ENCODE measurements around the gene MAD2L1. TPM values are rescaled to one million over a fixed set of nuclear protein-coding genes. Genes with fewer than 3 reads are reported as not detected.
"Not testable (repeated sequence)": the region's sequence is repeated elsewhere in the genome, so short reads cannot be mapped to it uniquely, and the experiment has no call there.

MAD2L1 gene
- total RNA-seq, result 10 to 100 TPM; 49.3 to 51.7 TPM

DNA sequence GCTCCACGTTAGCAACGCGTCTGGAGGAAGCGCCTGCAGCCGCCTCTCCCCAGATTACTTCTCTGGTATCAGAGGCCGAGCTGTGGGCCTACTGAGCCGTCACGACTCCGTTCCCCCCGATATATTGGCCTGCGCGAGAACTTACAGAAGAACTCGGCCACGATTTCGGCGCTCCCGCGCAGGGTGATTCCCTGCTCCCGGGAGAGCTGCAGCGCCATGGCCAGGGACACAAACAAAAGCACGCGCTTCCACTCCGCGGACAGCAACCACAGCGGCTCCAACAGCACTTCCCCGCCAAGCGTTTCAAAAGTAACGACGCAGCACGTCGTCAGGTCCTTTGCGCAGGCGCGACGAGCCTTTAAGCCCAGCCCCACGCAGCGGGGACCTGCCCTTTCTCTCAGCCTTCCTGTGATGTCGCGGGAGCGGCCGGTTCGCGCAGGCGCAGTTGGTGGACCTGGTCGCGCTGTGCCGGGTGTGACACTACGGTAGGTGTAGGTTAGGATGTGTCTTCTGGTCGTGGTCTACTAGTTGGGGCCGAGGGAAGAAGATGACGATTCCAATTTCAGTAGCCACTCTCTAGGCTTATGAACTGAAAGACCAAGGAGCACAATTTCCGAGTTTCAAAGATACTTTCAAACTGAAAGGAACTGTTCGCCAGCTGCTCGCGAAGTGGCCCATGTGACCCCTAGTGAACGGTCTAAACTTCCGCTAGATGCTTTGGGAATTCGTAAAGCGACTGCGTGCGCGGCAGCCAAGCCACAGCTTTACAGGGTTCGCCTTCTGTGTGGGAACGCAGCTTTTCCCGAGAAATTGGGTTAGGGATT, at the start of gene MAD2L1:
TSS of gene MAD2L1 (minus strand) at position 332 of the 824 bp plus-strand sequence. CDS start at position 218, 114 bp downstream.
- H3K4me3 Mint-ChIP-seq, result peak within 1 kb of the TSS; percentile 99

DNA sequence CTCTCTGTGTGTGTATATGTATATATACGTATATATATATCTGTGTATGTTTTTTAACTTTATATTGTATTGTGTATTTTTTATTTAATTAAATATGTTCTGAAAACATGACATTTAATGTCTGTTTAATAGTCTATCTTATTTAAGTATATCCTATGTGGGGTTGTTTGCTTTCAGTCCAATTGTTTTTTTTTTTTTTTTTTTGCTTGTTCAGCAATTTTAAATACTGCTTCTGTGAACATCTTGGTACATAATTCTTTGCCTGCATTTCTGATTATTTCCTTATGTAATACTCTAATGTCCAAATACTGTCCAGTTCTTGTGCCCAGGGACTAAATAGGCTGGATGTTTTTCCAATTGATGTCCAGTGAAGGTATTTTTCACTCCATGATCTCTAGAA, 45.1 kb upstream of the MAD2L1 start:
- Mint-ChIP-seq H3K27me3 (no peaks in the 10 kb centered on the region), H3K9me3 (peaks cover 2% of the 10 kb centered on the region), H3K4me1 (no peaks in the 10 kb centered on the region), H3K4me3 (no peak overlapping the region), H3K36me3 (peaks cover 1% of the 10 kb centered on the region), H3K27ac (no peak overlapping the region)
- ATAC-seq (ENCODE audit: low read depth) (no peak), DNase-seq (no peak)
- POLR2A ChIA-PET, result no interaction called here

More for the DNA sequence above, at the start of gene MAD2L1:
- Mint-ChIP-seq H3K36me3 (peaks cover 28% of the 10 kb centered on the region), H3K27ac (peak within 1 kb of the TSS; percentile 99), H3K9me3 (no peaks in the 10 kb centered on the region), H3K27me3 (no peaks in the 10 kb centered on the region), H3K4me1 (peaks cover 47% of the 10 kb centered on the region)
- ATAC-seq (ENCODE audit: low read depth), result peak; percentile 94
- DNase-seq, result peak; percentile 97
- POLR2A ChIA-PET, result interaction anchor here (0.6 to 1.5 kb wide), 7 partner anchors 9 to 1156 kb away, joined by 3 to 5 read pairs (median 3); partner anchors contain the start of gene PDE5A

DNA sequence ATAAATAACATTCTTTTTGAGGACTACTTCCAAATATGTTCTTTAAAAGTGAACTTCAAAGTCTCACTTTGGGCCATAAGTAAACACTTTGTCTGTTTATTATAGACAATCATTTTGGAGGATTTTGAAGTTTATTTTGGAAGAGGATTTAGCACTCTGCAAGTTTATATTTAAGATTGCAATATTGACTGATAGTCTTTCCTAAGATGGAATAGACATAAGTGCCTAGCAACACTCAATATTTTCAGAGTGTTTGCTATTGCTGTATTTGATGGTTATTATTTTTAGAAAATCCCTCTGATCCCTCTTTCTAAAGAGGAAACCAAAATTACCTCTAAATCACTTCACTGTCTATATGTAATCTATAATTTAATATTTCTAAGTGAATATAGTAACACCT, 42.8 kb upstream of the MAD2L1 start:
- no peaks in the 10 kb centered on the region for H3K9me3 Mint-ChIP-seq
- no peak overlapping the region for H3K4me3 Mint-ChIP-seq
- no peaks in the 10 kb centered on the region for H3K36me3 Mint-ChIP-seq
- POLR2A ChIA-PET, result no interaction called here
- no peak for ATAC-seq (ENCODE audit: low read depth)
- DNase-seq, result no peak
- H3K4me1 Mint-ChIP-seq, result no peaks in the 10 kb centered on the region
- no peak overlapping the region for H3K27ac Mint-ChIP-seq
- H3K27me3 Mint-ChIP-seq, result no peaks in the 10 kb centered on the region

DNA sequence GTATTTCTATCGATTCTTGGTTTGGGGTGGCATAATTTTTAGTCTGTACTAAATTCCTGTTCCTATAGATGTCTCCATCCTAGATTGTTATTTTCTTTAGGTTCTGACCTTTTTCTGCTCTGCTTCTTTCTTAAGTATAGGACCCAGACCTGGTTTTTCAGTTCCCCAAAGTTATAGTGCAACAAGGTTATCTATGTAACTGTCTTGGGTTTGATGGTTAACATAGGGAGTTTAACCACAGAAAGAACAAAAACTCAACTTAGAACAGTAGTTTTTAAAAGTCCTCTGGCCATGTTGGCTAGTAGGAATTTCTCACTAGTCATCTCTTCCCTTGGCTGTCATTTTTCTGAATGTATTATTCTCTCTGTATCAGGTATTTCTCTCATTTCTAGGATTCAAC, 38.8 kb upstream of the MAD2L1 start:
- Mint-ChIP-seq H3K27ac (no peak overlapping the region), H3K4me3 (no peak overlapping the region), H3K36me3 (no peaks in the 10 kb centered on the region), H3K4me1 (no peaks in the 10 kb centered on the region), H3K9me3 (no peaks in the 10 kb centered on the region), H3K27me3 (no peaks in the 10 kb centered on the region)
- ATAC-seq (ENCODE audit: low read depth) (no peak), DNase-seq (no peak)
- POLR2A ChIA-PET, result no interaction called here

DNA sequence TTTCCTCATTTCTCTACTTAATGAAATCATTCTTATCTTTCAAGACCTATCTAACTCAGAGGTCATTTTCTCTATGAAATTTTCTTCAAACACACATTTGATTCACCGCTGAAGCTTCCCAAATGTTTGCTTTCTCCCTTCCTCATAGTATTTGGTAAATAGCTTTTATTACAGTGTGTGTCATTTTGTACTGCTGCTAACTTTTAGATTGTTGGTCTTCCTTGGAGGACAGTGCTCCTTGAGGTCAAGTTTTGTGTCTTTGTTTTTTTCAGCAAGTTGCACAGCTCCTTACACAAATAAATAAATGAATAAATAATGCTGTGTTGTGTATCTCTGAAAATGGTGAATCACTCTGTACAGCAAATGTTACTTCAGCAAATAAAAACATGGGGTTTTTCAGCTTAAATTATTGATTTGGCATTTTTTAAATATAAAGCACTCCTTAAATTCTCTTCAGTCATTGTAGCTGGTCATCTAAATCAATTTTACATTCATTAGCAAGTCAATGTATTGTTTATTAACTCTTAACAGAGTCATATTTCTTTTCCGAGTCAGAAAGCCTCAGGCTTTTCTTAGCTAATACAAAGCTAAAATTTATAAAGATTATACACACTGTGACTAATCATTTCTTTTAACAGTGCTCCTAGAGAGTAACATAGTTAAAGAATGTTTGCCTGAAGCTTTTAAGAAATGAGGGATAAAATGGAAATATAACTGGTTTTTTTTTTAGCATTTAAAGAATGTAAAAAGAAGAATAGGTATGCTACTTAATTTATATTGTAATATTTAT, 30.1 kb upstream of the MAD2L1 start:
- Mint-ChIP-seq H3K4me3 (no peak overlapping the region), H3K4me1 (peaks cover 4% of the 10 kb centered on the region), H3K9me3 (no peaks in the 10 kb centered on the region), H3K27me3 (peaks cover 5% of the 10 kb centered on the region), H3K36me3 (no peaks in the 10 kb centered on the region), H3K27ac (no peak overlapping the region)
- no peak for DNase-seq
- ATAC-seq (ENCODE audit: low read depth), result no peak
- POLR2A ChIA-PET, result no interaction called here

DNA sequence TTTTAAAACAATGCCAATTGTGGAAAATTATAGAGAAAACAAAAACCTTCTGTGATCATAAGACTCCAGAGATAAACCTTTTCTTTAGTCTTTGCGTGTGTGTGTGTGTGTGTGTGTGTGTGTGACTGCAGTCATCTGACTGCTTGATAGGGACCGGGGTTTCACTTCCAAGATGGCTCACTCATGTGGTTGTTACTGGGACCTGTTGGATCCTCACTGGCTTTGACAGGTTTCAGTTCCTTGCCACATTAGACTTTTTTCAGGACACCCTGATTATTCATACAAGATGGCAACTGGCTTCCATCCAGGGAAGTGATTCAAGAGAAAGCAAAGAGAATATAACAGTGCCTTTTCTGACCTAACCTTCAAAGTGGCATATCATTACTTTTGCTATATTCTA, 21.9 kb upstream of the MAD2L1 start:
- H3K4me1 Mint-ChIP-seq, result peaks cover 12% of the 10 kb centered on the region
- H3K27me3 Mint-ChIP-seq, result peaks cover 3% of the 10 kb centered on the region
- peaks cover 5% of the 10 kb centered on the region for H3K9me3 Mint-ChIP-seq
- H3K27ac Mint-ChIP-seq, result no peak overlapping the region
- H3K4me3 Mint-ChIP-seq, result no peak overlapping the region
- POLR2A ChIA-PET, result no interaction called here
- no peak for ATAC-seq (ENCODE audit: low read depth)
- H3K36me3 Mint-ChIP-seq, result peaks cover 3% of the 10 kb centered on the region
- DNase-seq, result no peak

DNA sequence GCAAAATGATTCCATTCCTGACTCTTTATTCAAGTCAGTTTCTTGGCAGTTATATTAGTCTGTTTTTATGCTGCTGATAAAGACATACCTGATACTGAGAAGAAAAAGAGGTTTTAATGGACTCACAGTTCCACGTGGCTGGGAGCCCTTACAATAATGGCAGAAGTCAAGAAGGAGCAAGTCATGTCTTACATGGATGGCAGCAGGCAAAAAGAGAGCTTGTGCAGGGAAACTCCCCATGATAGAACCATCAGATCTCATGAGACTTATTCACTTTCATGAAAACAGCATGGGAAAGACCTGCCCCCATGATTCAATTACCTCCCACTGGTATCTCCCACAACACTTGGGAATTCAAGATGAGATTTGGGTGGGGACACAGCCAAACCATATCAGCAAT, 21.4 kb upstream of the MAD2L1 start:
- H3K4me3 Mint-ChIP-seq; H3K36me3 Mint-ChIP-seq; H3K27me3 Mint-ChIP-seq; ATAC-seq (ENCODE audit: low read depth); DNase-seq; POLR2A ChIA-PET; H3K9me3 Mint-ChIP-seq; H3K27ac Mint-ChIP-seq: not testable (repeated sequence)
- H3K4me1 Mint-ChIP-seq, result peaks cover 12% of the 10 kb centered on the region

DNA sequence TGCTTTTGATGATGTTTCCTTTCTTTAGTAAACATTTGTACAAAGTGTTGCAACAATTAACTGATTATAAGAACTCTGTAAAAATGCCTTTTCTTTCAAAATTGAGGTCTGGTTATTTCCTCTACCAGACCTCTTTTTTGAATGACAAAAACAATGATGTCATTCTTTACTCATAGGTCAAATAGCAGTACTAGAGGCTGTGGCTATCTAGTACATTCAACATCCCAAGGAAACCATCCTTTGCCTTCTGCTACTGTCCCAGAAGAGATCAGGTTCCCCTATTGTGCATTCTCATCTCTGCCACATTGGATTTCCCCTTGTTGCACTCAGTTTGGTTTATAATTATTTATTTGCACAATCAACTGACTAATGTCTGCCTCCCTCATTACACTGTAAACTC, 19.1 kb upstream of the MAD2L1 start:
- DNase-seq, result no peak
- no peak overlapping the region for H3K27ac Mint-ChIP-seq
- H3K4me3 Mint-ChIP-seq, result no peak overlapping the region

DNA sequence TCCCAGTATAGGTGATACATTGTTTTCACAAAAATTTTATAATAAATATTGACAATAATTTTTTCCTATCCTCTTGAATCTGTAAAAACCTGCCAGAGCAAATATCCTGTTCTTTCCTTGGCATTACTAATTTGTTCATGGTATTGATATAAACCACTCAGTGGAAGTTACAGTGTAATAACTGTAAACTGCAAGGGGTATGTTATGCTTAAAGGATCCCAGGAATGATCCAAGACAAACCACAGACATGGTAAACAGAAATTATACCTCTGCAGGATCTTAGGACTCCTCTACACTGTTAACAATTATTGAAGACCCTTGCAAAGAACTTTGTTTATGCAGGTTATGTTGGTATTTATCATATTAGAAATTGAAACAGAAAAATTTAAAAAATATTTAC, 17.7 kb upstream of the MAD2L1 start:
- Mint-ChIP-seq H3K27me3 (peaks cover 3% of the 10 kb centered on the region), H3K4me3 (no peak overlapping the region), H3K36me3 (peaks cover 3% of the 10 kb centered on the region), H3K4me1 (no peaks in the 10 kb centered on the region), H3K9me3 (peaks cover 5% of the 10 kb centered on the region), H3K27ac (no peak overlapping the region)
- no peak for ATAC-seq (ENCODE audit: low read depth)
- no peak for DNase-seq
- POLR2A ChIA-PET, result no interaction called here

More for the DNA sequence above, 19.1 kb upstream of the MAD2L1 start:
- Mint-ChIP-seq H3K9me3 (peaks cover 5% of the 10 kb centered on the region), H3K27me3 (peaks cover 3% of the 10 kb centered on the region), H3K4me1 (no peaks in the 10 kb centered on the region), H3K36me3 (peaks cover 3% of the 10 kb centered on the region)
- POLR2A ChIA-PET, result no interaction called here
- ATAC-seq (ENCODE audit: low read depth), result no peak

DNA sequence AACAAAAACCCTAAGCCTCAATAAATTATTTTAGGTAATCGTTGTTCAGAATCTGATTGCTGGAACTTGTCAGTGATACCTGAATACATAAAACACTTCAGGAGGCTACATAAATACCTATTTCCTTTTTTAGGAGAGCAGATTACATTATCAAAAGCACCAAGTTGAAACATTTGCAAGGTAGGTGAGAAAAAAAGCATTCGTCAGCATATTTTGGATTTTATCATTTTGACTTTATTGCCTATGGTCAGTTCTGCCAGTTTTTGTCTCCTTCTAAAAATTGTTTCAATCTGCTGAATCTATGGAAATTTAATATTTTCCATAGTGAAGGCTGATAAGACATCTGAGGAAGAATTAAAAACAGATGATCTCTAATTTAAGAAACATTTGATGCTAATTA, 16.5 kb upstream of the MAD2L1 start:
- H3K9me3 Mint-ChIP-seq, result peaks cover 3% of the 10 kb centered on the region
- no peak overlapping the region for H3K4me3 Mint-ChIP-seq
- ATAC-seq (ENCODE audit: low read depth) (no peak), DNase-seq (no peak)
- peaks cover 3% of the 10 kb centered on the region for H3K27me3 Mint-ChIP-seq
- H3K4me1 Mint-ChIP-seq, result no peaks in the 10 kb centered on the region
- H3K27ac Mint-ChIP-seq, result no peak overlapping the region
- POLR2A ChIA-PET, result no interaction called here
- no peaks in the 10 kb centered on the region for H3K36me3 Mint-ChIP-seq

DNA sequence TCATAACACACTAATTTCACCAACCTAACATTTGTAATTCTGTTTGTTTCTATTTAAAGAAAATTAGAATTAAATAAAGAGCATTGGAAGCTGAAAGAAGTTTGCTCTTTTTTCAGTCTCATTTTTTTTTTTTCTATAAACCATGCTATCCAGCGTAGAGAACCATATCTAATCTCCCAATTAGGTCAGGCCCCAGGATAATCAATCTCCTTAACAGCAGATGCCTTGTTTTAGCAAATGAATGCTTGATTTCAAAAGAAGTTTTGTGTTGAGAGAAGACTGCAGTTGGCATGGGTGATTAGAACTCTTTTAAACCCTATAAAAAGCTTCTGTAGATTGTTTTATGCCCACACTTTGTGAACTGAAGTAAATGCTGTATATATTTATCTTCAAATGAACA, 15.6 kb upstream of the MAD2L1 start:
- H3K27ac Mint-ChIP-seq, result no peak overlapping the region
- no peaks in the 10 kb centered on the region for H3K36me3 Mint-ChIP-seq
- ATAC-seq (ENCODE audit: low read depth) (no peak), DNase-seq (no peak)
- H3K4me1 Mint-ChIP-seq, result no peaks in the 10 kb centered on the region
- no peaks in the 10 kb centered on the region for H3K9me3 Mint-ChIP-seq
- H3K4me3 Mint-ChIP-seq, result no peak overlapping the region
- POLR2A ChIA-PET, result no interaction called here
- peaks cover 3% of the 10 kb centered on the region for H3K27me3 Mint-ChIP-seq

DNA sequence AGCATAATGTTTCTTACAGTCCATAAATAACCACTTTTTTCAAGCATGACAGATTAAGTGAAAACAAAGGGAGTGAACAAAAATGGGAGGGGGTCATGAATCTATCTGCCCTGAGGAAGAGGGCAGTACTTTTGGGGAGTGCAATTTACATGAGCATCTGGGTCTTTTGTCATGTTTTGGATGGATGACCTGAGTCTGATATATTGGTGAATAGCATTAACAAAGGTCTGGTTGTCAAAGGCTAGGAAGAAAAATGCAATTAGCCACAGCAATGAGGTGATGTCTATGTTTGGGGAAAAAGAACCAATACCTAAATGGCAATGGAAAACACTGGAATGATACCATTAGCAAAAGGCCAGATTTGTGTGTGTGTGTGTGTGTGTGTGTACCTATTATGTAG, 15.1 kb upstream of the MAD2L1 start:
- Mint-ChIP-seq H3K4me3 (no peak overlapping the region), H3K27ac (no peak overlapping the region), H3K4me1 (no peaks in the 10 kb centered on the region), H3K9me3 (no peaks in the 10 kb centered on the region), H3K36me3 (no peaks in the 10 kb centered on the region), H3K27me3 (peaks cover 3% of the 10 kb centered on the region)
- POLR2A ChIA-PET, result no interaction called here
- no peak for DNase-seq
- ATAC-seq (ENCODE audit: low read depth), result no peak

DNA sequence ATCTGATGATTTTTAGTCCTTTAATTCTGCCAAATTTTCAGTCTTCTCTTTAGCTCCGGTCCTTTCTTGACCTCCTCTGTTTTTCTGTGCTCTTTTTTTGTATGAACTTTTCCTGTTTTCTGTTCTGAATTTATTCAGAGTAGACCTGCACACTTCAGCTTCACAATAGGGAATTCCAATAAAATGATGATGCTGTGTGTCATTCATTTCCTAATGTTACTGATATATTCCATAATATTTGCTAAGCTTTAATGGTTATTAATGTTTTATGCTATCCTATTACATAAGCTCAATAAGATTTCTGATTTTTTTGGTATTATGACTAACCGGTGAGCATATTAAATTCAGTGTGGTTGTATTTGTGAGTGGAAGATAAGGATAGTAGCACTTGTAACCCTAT, 13.9 kb upstream of the MAD2L1 start:
- POLR2A ChIA-PET, result no interaction called here
- no peak overlapping the region for H3K27ac Mint-ChIP-seq
- DNase-seq, result no peak
- H3K4me3 Mint-ChIP-seq, result no peak overlapping the region
- no peaks in the 10 kb centered on the region for H3K36me3 Mint-ChIP-seq
- ATAC-seq (ENCODE audit: low read depth), result no peak
- H3K4me1 Mint-ChIP-seq, result no peaks in the 10 kb centered on the region
- no peaks in the 10 kb centered on the region for H3K27me3 Mint-ChIP-seq
- no peaks in the 10 kb centered on the region for H3K9me3 Mint-ChIP-seq

Data from activated naive CD8-positive, alpha-beta T cell treated with anti-CD3 and anti-CD28 coated beads, Interleukin-2, amount 10 ng/mL, durations not matched to agents 7 days and 5 days (primary cell).